Measurements from ENCODE around the gene HSPA4L.

GRCh38 chr4:127829014-127829413 is 46.9 kb downstream of the HSPA4L start:
- no peak for TF ChIP-seq POLR2A (IDR thresholded peaks at IDR 0.05; ENCODE audit: low read length)
- no peak for TF ChIP-seq GATA1 (IDR thresholded peaks at IDR 0.05; ENCODE audit: low read depth, low read length)
